OCI-LY7 (cell line): ENCODE data around the gene GINM1. TPM values are rescaled to one million over a fixed set of nuclear protein-coding genes. Genes with fewer than 3 reads are reported as not detected.

Experiments used
- BruUV-seq: library from RNA; stranded (reverse); fragments of 400-500 nt; replicated peaks from 2 replicates; lab custom pipeline; 2021; lab: Mats Ljungman, UMichigan
- CTCF ChIA-PET: fragments of 300-600 bp; sonication (Branson Sonifier 250); formaldehyde crosslinking; loops from one replicate; lab custom pipeline; 2022; ENCODE audit warnings: antibody characterized with exemption; ENCODE audit not compliant: unreplicated experiment; lab: Charles Lee
- POLR2A ChIA-PET: fragments of 300-600 bp; sonication (Branson Sonifier 250); formaldehyde crosslinking; loops from one replicate; lab custom pipeline; 2022; ENCODE audit warnings: antibody characterized with exemption; lab: Charles Lee
- DNase-seq: peaks from one replicate; pipeline ENCODE4 v3.0.0-alpha.2; 2015; ENCODE audit warnings: low spot score
- H2AFZ ChIP-seq: fragments of 200-600 bp; sonication (generic), shearing (Covaris generic); 2 replicates; pipeline ENCODE4 v1.6.1; 2014; ENCODE audit warnings: mild to moderate bottlenecking, antibody characterized with exemption, low read length, moderate library complexity
- H3K27ac ChIP-seq: fragments of 200-600 bp; sonication (generic); 2 replicates; pipeline ENCODE4 v1.5.1; 2014; ENCODE audit warnings: mixed run types, low read depth, mild to moderate bottlenecking, moderate library complexity, low read length, inconsistent platforms; ENCODE audit not compliant: poor library complexity, severe bottlenecking
- H3K36me3 ChIP-seq: fragments of 200-600 bp; sonication (generic); 2 replicates; pipeline ENCODE4 v1.6.1; 2014; ENCODE audit warnings: mild to moderate bottlenecking, antibody characterized with exemption, low read length, moderate library complexity, mixed read lengths; ENCODE audit not compliant: insufficient read depth
- H3K4me1 ChIP-seq: fragments of 200-600 bp; sonication (generic); 2 replicates; pipeline ENCODE4 v1.5.1; 2014; ENCODE audit warnings: mild to moderate bottlenecking, low read length; ENCODE audit not compliant: insufficient read depth, poor library complexity, severe bottlenecking
- H3K4me2 ChIP-seq: fragments of 200-600 bp; sonication (generic); 2 replicates; pipeline ENCODE4 v1.6.1; 2014; ENCODE audit warnings: mild to moderate bottlenecking, low read length
- H3K4me3 ChIP-seq: fragments of 200-600 bp; sonication (generic); 2 replicates; pipeline ENCODE4 v1.5.1; 2014; ENCODE audit warnings: mild to moderate bottlenecking, low read depth, low read length; ENCODE audit not compliant: poor library complexity, severe bottlenecking
- H3K79me2 ChIP-seq: fragments of 200-600 bp; sonication (generic); 2 replicates; pipeline ENCODE4 v1.6.1; 2016; ENCODE audit warnings: low read depth, mild to moderate bottlenecking, low read length, moderate library complexity, mixed read lengths; ENCODE audit not compliant: insufficient read depth
- H3K9me2 ChIP-seq: fragments of 200-600 bp; sonication (generic); 2 replicates; pipeline ENCODE4 v1.6.1; 2016; ENCODE audit warnings: mild to moderate bottlenecking, low read length, mixed read lengths; ENCODE audit not compliant: insufficient read depth
- H3K9me3 ChIP-seq: fragments of 200-600 bp; sonication (generic); 2 replicates; pipeline ENCODE4 v1.6.1; 2014; ENCODE audit warnings: mild to moderate bottlenecking, mixed run types, low read length, mixed read lengths
- H4K20me1 ChIP-seq: fragments of 200-600 bp; sonication (generic); 2 replicates; pipeline ENCODE4 v1.6.1; 2014; ENCODE audit warnings: mild to moderate bottlenecking, antibody characterized with exemption, low read length, moderate library complexity, mixed read lengths; ENCODE audit not compliant: insufficient read depth
- EZH2phosphoT487 ChIP-seq: fragments of 200-600 bp; sonication (generic); IDR thresholded peaks from 2 replicates; pipeline ENCODE4 v1.6.1; 2018; ENCODE audit warnings: low read depth, borderline replicate concordance, mild to moderate bottlenecking, mixed run types, antibody characterized with exemption, low read length, moderate library complexity, mixed read lengths
- intact Hi-C: fragments of 100-400 bp; cut with micrococcal nuclease; formaldehyde crosslinking; loops from one replicate; pipeline ENCODE4 v1.10.0; 2022; ENCODE audit not compliant: unreplicated experiment
- total RNA-seq, 2 experiments: library from RNA; depleted of rRNA in 1 of 2; stranded (reverse); fragments of >200 nt in 1 of 2; shearing (Covaris generic) in 1 of 2; gene quantifications; 2 replicates each; pipeline ENCODE4 v1.2.3, GENCODE V29; 2014 to 2022
- TF ChIP-seq, protein P1 (sequence below): fragments of 200-600 bp; sonication (generic); conservative IDR thresholded peaks from 2 replicates; pipeline ENCODE4 v1.5.1; 2014; ENCODE audit warnings: mild to moderate bottlenecking, antibody characterized with exemption, low read length, moderate library complexity, mixed read lengths

The GINM1 gene
- total RNA-seq, 2 experiments from 2014 or later: 17.2 to 38.1 TPM

DNA sequence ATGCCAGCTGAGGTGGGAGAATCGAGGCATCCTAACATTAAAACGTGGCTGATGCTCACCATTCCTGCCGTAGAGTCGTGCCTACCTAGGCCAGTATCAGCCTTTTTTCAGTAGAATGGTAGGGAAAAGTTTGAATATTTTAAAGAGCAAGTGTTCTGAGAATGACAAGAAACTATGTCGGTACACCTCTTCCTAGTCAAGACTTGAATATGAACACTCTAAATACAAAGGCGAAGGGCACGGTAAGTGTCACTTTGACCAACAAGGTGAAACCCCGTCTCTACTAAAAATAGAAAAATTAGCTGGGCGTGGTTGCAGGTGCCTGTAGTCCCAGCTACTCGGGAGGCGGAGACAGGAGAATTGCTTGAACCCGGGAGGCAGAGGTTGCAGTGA is 1.0 kb downstream of the GINM1 start:
- H3K36me3 ChIP-seq: 0 out of 2 replicates have a peak, but pooled peaks cover 2% of the 10 kb centered on the region
- 0 out of 2 replicates have a peak, but pooled peaks cover 14% of the 10 kb centered on the region for H4K20me1 ChIP-seq
- POLR2A ChIA-PET: no interaction called here
- peak overlapping the region; percentile 84 for H3K4me2 ChIP-seq
- CTCF ChIA-PET: no interaction called here
- peaks cover 45% of the 10 kb centered on the region for H3K79me2 ChIP-seq
- intact Hi-C loops: loop anchor here (1.0 to 10.0 kb wide), 3 partner anchors 150 to 358 kb away; partner anchors contain the start of gene RAET1G
- peak overlapping the region; percentile 87 for H2AFZ ChIP-seq
- peaks cover 30% of the 10 kb centered on the region for H3K4me1 ChIP-seq
- no peaks in the 10 kb centered on the region for H3K9me3 ChIP-seq
- H3K27ac ChIP-seq: peak overlapping the region; percentile 79
- H3K4me3 ChIP-seq: peak overlapping the region; percentile 97
- no TSS peak for BruUV-seq
- TF ChIP-seq EZH2phosphoT487: no peak
- TF ChIP-seq, protein P1, sequence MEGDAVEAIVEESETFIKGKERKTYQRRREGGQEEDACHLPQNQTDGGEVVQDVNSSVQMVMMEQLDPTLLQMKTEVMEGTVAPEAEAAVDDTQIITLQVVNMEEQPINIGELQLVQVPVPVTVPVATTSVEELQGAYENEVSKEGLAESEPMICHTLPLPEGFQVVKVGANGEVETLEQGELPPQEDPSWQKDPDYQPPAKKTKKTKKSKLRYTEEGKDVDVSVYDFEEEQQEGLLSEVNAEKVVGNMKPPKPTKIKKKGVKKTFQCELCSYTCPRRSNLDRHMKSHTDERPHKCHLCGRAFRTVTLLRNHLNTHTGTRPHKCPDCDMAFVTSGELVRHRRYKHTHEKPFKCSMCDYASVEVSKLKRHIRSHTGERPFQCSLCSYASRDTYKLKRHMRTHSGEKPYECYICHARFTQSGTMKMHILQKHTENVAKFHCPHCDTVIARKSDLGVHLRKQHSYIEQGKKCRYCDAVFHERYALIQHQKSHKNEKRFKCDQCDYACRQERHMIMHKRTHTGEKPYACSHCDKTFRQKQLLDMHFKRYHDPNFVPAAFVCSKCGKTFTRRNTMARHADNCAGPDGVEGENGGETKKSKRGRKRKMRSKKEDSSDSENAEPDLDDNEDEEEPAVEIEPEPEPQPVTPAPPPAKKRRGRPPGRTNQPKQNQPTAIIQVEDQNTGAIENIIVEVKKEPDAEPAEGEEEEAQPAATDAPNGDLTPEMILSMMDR: no peak
- H3K9me2 ChIP-seq: no peaks in the 10 kb centered on the region
- DNase-seq: peak; percentile 45

DNA sequence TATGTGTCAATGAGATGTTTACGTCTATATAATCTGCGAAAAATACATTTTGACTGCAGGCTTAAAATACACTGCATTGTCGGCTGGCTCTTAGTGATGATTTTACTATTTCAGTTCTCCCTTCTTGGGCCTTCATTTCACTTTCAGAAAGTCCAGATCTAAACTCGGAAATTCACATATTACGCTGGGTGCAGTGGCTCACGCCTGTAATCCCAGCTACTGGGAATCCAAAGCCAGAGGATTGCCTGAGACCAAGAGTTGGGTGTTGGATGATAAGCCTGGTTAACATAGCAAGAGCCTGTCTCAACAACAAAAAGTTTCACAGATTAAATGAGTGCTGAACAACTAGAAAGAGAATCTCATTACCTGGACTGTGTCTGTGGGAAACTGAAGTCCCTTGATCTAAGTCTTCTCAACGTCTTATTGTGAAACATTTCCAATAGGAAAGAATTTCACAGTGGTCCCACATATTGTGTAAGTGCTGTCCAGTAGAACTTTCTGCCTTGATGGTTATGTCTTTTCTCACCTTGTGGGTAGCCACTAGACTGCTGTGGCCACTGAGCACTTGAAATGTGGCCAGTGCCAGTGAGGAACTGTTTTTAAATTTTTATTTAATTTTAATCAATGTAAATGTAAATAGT is 1.9 kb downstream of the GINM1 start:
- peaks cover 11% of the 10 kb centered on the region; the same call in 1 of the 2 replicates for H3K36me3 ChIP-seq
- H3K9me3 ChIP-seq: no peaks in the 10 kb centered on the region
- H3K4me3 ChIP-seq: peak overlapping the region; percentile 97
- TF ChIP-seq, protein P1: no peak
- no peak for TF ChIP-seq EZH2phosphoT487
- ChIA-PET POLR2A (interaction anchor here (0.6 kb wide), 1 partner anchor 28 kb away, joined by 3 read pairs; no protein-coding TSS in a partner anchor), CTCF (no interaction called here)
- peak overlapping the region; percentile 79 for H3K27ac ChIP-seq
- DNase-seq: peak; percentile 32
- H4K20me1 ChIP-seq: 0 out of 2 replicates have a peak, but pooled peaks cover 14% of the 10 kb centered on the region
- H3K9me2 ChIP-seq: no peaks in the 10 kb centered on the region
- peak overlapping the region; percentile 84 for H3K4me2 ChIP-seq
- H3K4me1 ChIP-seq: peaks cover 30% of the 10 kb centered on the region
- peaks cover 45% of the 10 kb centered on the region for H3K79me2 ChIP-seq
- intact Hi-C loops: loop anchor here (1.0 to 10.0 kb wide), 3 partner anchors 149 to 357 kb away; partner anchors contain the start of gene RAET1G
- BruUV-seq: TSS peak; percentile 77
- no peak overlapping the region for H2AFZ ChIP-seq

DNA sequence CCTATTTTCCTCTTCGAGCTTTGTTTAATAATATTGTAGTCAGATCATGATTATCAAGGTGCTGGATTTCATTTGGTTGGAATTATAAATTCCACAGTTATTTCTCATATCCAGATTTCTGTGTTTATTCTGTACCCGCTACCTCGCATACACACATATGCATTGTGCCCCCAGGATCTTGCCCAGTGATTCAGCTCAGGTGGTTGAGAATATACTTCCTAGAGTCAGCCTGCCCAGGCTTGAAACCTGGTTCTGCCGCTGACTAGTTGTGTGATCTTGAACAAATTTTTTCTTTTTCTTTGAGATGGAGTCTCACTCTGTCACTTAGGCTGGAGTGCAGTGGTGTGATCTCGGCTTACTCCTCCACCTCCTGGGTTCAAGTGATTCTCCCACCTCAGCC is 14.7 kb downstream of the GINM1 start:
- intact Hi-C loops: no loop called here
- H3K9me2 ChIP-seq: no peaks in the 10 kb centered on the region
- ChIA-PET CTCF (no interaction called here), POLR2A (interaction anchor here (0.5 to 1.6 kb wide), 3 partner anchors 11 to 136 kb away, joined by 3 to 7 read pairs (median 3); no protein-coding TSS in a partner anchor)
- H3K36me3 ChIP-seq: peaks cover 69% of the 10 kb centered on the region
- no peak overlapping the region for H2AFZ ChIP-seq
- no peak overlapping the region for H3K4me3 ChIP-seq
- no TSS peak for BruUV-seq
- H3K27ac ChIP-seq: no peak overlapping the region
- H3K4me1 ChIP-seq: no peaks in the 10 kb centered on the region
- DNase-seq: no peak
- no peaks in the 10 kb centered on the region for H4K20me1 ChIP-seq
- no peak overlapping the region for H3K4me2 ChIP-seq
- no peak for TF ChIP-seq EZH2phosphoT487
- TF ChIP-seq, protein P1: no peak
- no peaks in the 10 kb centered on the region for H3K9me3 ChIP-seq
- no peaks in the 10 kb centered on the region for H3K79me2 ChIP-seq
